GM21367 (cell line): Measurements from ENCODE around the gene BAX.

Experiments used
- ATAC-seq: cut with Tn5 transposase; IDR thresholded peaks from one replicate; pipeline ENCODE4 v1.9.1; 2021; ENCODE audit not compliant: unreplicated experiment

The BAX gene

DNA sequence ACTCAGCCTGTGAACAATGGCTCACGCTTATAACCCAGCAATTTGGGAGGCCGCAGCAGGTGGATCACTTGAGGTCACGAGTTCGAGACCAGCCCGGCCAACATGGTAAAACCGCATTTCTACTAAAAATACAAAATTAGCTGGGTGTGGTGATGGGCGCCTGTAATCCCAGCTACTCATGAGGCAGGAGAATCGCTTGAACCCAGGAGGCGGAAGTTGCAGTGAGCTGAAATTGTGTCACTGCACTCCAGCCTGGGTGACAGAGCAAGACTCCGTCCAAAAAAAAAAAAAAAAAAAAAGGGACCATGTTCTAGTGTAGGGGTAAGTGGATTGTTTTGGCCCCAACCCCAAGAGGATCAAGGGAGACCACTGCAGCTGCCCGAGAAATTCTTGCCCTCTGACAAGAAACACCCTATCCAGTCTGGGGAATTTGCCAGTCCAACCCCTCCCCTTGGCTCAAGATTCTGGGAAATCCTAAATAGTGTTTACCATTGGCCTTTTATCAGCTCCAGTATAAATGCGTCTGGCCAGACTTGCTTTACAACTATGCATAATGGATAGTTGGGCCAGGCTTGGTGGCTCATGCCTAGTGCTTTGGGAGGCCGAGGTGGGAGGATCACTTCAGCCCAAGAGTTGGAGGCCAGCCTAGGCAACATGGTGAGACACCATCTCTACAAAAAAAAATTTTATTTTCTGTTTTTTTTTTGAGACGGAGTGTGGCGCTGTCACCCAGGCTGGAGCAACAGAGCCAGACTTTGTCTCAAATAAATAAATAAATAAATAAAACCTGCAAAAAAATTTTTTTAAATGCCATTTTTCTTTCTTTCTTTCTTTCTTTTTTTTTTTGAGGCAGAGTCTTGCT is 26.3 kb upstream of the BAX start:
- ATAC-seq = no peak

DNA sequence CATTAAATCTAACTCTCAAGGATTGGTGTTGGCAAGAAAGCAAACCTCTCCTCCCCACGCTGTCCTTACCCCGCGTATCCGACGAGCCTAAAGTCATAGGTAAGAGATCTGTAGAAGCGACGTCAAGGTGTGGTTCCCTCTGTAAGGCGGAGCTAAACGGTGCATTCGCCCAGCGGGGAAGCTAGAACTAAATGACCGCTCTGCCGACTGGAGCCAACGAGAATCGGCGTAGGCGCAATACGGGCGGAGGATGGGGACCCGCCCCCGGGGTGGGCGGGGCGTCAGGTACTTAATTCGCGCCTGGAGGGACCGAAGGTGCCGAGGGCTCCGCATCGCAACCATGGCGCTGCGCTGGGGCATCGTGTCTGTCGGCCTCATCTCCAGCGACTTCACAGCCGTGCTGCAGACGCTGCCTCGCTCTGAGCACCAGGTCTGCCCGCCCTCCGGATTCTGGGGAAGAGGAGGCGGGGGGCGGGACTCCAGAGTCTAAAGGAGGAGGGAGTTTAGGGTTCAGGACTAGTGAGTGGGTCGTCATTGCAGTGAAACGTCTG is 21.2 kb upstream of the BAX start, which contains the start of gene DHDH:
DHDH (plus strand) TSS at position 318 of the 551 bp plus-strand sequence; CDS start at position 341, 23 bp downstream.
- no peak for ATAC-seq

DNA sequence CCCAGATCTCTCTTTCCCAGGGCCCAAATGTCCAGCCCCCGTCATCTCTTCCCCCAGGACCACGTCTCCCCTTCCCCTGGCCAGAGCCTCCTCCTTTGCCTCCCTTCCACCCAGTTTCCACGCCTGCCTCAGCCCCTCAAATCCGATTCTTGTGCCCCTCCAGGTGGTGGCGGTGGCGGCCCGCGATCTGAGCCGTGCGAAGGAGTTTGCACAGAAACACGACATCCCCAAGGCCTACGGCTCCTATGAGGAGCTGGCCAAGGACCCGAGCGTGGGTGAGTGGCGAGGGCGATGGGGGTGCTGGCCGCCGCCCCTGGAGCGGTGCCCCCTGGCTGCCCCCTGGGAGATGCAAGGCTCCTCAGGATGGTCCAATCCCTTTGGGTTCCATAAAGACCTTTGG is 19.8 kb upstream of the BAX start:
- no peak for ATAC-seq

DNA sequence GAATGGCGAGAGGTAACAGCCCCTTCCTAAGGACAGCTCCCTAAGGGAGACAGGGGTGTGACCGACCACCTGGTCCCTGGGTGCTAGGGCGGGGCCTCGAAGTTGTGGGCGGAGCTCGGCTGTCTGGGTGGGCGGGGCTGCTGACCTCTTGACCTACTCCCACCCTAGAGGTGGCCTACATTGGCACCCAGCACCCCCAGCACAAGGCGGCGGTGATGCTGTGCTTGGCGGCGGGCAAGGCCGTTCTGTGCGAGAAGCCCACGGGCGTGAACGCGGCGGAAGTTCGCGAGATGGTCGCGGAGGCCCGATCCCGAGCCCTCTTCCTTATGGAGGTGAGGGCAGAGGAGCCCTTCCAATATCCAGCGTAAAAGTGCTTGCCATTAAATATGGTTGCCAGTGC is 18.8 kb upstream of the BAX start:
- ATAC-seq = no peak

DNA sequence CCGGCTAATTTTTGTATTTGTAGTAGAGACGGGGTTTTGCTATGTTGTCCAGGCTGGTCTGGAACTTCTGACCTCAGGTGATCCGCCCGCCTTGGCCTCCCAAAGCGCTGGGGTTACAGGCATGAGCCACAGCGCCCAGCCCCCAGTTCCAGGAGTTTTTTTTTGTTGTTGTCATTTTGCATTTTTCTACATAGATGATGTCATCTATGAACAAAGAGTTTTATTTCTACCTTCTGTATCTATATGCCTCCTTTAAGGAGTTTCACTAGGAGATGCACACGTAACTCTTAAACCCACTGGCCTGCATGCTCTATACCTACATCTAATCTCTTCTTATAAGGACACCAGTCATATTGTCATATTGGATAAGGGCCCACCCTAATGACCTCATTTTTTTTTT is 16.4 kb upstream of the BAX start:
- ATAC-seq = no peak

DNA sequence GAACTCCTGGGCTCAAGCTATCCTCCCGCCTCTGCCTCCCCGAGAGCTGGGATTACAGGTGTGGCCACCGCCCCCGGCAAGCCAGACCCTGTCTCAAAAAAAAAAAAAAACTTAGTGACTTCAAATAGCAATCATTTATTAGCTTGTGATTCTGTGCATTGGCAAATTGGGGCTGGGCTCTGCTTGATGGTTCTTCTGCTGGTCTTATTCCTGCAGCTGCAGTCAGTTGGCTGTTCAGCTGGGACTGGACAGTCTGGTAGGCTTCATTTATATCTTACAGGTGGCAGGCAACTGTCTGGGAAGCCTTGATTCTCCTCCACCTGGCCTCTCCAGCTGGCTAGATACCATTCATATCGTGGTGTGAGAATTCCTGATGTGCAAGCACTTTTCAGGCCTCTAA is 13.8 kb upstream of the BAX start:
- ATAC-seq = no peak

DNA sequence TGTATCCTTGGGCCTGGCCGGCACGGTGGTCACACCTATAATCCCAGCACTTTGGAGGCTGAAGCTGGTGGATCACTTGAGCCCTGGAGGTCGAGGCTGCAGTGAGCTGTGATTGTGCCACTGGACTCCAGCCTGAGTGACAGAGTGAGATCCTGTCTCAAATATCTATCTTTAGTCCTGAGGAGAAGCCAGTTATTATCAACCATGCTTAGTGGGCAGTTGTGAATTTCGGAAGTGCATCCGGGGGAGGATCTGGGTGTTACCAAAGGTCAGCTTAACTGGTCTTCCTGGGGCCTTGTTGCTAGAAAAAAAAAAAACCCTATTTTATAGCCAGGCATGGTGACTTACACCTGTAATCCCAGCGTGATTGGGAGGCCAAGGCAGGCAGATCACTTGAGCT is 11.6 kb upstream of the BAX start:
- ATAC-seq = no peak

DNA sequence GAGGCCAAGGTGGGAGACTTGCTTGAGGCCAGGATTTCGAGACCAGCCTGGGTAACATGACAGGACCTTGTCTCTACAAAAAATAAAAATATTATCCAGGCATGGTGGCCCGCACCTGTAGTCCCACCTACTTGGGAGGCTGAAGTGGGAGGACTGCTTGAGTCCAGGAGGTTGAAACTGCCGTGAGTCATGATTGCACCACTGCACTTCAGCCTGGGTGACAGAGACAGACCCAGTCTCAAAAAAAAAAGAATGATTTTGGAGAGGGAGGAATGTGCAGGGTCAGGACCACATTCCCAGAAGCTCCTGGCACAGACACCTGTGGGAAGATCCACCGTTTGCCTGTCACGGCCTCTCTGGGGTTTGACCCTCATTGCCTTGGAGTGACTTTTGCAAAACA is 9.3 kb upstream of the BAX start:
- ATAC-seq = no peak

DNA sequence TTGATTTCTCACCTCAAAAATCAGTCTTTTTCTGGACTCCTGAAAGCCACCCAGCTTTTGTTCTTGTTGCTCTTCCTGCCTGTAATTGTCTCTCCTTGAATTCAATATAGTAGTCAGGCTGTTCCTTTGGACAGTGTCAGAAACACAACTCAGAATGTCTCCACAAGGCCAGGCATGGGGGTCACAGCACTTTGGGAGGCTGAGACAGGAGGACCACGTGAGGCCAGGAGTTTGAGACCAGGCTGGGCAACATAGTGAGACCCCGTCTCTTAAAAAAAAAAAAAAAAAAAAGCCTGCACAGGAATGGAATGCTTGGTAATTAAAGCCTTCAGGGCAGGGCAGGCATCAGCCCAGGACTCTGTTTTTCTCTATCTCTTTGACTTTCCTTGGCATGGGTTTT is 8.9 kb upstream of the BAX start:
- no peak for ATAC-seq

DNA sequence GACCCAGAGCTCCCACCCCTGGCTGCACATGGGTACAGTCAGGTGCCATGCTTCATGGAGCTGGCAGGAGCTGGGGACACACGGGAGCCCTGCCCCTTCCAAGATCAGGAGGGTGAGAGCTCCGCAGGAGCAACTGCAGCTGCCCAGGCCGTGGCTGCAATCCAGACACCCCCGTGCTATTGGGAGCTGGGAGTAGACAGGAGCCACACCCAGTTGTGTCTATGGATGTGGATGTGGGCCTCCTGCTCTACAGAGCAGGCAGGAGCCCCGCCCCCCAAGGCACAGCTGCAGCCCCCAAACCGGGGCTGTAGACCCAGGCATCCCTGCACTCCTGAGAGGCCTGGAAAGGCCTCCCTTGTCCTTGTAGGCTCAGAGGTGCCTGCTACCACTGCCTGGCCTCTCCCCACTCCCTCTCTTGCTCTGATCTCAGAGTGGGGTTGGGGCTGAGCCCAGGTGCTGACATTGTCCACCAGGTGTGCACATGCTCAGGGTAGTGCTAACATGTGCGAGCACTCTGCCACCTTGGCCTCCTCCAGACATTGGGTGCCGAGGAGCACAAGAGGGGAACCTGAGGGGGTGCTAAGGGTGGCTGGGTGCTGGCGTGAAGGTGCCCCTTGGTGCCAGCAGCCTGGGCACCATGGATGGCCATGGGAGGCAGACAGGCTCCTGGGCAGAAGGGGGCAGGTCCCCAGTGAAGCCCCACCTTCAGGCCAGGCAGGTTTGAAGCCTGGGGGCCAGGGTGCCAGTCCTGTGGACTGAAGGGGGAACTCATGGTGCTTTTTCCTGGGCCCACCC is 8.0 kb upstream of the BAX start:
- ATAC-seq = no peak

DNA sequence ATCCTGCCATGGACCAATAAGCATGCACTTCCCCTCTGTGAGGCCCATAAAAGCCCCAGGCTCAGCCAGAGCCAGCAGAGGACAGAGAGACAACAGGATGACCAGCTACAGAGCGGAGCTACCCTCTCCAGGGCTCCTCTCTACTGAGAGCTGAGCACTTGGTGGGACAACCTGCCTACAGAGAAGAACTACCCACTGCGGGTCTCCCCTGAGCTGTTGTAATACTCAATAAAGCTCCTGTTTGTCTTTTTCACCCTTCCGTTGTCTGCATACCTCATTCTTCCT is 7.5 kb upstream of the BAX start:
- no peak for ATAC-seq

DNA sequence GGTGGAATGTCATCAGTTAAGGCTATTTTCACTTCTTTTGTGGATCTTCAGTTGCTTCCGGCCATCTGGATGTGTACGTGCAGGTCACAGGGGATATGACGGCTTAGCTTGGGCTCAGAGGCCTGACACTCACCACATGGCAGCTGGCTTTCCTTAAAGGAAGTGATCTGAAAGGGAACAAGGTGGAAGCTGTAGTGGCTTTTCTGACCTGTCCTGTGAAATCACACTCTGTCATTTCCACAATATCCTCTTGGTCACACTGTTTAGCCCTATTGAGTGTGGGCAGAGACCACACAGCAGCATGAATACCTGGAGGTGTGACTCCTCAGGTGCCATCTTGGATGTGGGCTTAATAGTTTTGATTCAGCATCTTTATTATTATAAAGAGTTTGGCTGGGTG is 4.5 kb upstream of the BAX start:
- no peak for ATAC-seq

DNA sequence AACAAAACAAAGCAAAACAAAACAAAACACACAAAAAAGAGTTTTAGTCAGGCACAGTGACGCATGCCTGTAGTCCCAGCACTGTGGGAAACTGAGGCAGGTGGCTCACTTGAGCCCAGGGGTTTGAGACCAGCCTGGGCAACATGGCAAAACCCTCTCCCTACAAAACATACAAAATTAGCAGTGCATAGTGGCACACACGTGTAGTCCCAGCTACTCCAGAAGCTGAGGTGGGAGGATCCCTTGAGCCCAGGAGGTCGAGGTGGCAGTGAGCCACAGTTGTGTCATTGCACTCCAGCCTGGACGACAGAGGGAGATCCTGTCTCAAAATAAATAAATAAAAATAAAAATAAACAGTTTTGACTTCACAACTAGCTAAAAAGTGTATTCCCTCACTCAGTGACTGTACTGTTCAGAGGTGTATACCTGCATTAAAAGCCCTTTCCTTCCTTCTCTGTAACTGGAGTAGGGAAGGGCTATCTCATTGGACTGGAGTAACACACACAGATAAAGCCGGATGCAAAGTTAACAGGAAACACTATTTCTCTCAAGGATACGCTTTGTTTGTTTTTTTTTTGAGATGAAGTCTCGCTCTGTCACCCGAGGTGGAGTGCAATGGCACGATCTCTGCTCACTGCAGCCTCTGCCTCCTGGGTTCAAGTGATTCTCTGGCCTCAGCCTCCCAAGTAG is 3.7 kb upstream of the BAX start:
- no peak for ATAC-seq

DNA sequence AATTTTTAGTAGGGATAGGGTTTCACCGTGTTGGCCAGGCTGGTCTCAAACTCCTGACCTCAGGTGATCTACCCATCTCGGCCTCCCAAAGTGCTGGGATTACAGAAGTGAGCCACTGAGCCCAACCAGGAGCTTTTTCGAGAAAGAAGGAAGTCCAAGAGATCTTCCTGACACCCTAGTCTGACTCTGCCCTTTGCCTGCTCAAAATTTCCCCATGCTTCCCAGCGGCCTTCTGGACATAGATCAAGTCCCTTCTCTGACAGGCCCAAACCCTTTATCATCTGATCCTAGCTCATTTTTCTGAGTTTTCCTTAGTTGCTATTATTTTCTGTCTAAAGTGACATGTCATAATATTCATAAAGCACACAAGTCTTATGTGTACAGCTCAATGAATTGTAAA is 1.5 kb upstream of the BAX start:
- ATAC-seq = no peak

DNA sequence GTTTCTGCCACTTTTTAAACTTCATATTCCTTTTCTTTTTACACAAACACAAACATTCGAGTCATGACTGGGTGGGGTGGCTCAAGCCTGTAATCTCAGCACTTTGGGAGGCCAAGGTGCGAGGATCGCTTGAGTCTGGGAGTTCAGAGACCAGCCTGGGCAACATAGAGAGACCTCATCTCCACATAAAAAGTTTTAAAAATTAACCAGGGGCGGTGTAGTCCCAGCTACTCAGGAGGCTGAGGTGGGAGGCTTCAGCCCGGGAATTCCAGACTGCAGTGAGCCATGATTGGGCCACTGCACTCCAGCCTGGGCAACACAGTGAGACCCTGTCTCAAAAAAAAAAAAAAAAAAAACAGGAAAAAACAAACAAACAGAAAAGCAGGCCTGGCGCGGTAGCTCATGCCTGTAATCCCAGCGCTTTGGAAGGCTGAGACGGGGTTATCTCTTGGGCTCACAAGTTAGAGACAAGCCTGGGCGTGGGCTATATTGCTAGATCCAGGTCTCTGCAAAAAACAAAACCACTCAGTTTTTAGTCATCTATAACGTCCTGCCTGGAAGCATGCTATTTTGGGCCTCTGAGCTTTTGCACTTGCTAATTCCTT is 583 bp upstream of the BAX start:
- ATAC-seq = no peak

DNA sequence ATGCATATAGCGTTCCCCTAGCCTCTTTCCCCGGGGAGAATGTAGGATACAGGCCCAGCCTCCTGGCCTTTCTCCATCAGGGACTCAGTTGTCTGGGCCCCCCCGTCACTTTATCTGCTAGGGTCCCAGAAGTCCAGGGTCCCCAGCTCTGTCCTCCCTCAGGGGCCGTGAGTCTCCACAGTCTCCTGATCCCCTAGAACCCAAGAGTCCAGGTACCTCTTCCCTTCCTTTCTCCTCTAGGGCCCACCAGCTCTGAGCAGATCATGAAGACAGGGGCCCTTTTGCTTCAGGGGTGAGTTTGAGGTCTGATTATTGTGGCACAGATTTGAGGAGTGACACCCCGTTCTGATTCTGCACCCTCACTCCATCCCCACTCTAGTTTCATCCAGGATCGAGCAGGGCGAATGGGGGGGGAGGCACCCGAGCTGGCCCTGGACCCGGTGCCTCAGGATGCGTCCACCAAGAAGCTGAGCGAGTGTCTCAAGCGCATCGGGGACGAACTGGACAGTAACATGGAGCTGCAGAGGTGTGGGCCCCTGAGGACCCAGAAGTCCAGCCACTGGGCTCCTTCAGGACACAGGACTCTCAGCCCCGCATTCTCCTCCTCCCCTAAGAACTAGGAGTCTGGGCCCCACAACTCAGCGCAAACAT is 758 bp downstream of the BAX start:
- no peak for ATAC-seq

DNA sequence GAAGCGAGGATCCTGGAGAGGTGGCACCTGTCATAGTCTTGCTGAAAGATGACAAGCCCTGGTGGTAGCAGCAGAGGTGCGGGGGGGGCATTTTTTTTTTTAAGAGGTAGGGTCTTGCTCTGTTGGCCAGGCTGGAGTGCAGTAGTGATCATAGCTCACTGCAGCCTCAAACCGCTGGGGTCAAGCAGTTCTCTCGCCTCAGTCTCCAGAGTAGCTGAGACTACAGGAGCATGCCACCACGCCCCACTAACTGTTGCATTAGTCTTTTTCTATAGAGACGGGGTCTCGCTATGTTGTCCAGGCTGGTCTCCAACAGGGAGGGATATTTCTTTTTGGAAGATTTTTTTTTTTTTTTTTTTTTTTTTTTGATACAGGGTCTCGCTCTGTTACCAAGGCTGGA is 3.3 kb downstream of the BAX start:
- no peak for ATAC-seq

DNA sequence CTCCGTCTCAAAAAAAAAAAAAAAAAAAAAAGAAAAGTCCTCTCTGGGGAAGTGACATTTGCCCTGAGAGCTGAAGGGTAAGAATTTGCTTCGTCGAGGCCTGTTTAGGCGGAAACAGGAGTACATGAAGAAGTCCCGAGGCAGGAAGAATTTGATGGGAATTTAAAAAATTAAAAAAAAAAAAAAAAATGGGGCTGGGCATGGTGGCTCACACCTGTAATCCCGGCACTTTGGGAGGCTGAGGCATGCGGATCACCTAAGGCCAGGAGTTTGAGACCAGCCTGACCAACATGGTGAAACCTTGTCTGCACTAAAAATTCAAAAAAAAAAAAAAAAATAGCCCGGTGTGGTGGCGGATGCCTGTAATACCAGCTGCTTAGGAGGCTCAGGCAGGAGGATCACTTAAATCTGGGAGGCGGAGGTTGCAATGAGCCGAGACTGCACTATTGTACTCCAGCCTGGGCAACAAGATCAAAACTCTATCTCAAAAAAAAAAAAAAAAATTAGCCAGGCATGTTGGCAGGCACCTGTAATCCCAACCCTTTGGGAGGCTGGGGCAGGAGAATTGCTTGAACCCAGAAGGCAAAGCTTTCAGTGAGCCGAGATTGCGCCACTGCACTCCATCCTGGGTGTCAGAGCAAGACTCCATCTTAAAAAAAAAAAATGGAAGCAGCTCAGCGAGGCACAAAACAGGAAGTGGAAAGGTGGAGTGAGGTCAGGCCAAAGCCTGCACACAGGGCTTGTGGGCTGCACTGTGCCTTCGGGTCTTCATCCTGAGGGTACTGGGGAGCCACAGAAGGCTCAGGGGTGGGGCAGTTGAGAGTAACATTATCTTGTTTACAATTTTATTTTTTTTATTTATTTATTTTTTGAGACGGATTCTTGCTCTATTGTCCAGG is 4.9 kb downstream of the BAX start:
- no peak for ATAC-seq

DNA sequence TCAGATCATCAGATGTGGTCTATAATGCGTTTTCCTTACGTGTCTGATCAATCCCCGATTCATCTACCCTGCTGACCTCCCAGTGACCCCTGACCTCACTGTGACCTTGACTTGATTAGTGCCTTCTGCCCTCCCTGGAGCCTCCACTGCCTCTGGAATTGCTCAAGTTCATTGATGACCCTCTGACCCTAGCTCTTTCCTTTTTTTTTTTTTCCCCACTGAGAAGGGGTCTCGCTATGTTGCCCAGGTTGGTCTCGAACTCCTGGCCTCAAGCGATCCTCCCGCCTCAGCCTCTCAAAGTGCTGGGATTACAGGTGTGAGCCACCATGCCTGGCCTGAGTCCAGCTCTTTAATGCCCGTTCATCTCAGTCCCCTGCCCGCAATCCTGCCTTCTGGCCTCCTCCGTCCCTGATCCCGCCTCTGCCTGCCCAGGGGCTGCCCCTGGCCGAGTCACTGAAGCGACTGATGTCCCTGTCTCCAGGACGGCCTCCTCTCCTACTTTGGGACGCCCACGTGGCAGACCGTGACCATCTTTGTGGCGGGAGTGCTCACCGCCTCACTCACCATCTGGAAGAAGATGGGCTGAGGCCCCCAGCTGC is 6.5 kb downstream of the BAX start:
- no peak for ATAC-seq
